K562 (cell line): ENCODE data around the gene FN3KRP. TPM values are rescaled to one million over a fixed set of nuclear protein-coding genes. Genes with fewer than 3 reads are reported as not detected.

Experiments used
- DACH1 ChIP-seq: fragments of 450-650 bp; IDR thresholded peaks from 2 replicates; pipeline ENCODE4 v1.6.1; 2018; ENCODE audit not compliant: partially characterized antibody
- ETV5 ChIP-seq: sonication (generic); formaldehyde crosslinking; IDR thresholded peaks from 2 replicates; pipeline ENCODE4 v1.4.0; 2020; ENCODE audit warnings: low read depth, mild to moderate bottlenecking, missing genetic modification reagents
- FOXM1 ChIP-seq, 2 experiments: fragments of 450-650 bp in 1 of 2; sonication (generic) in 1 of 2; formaldehyde crosslinking in 1 of 2; IDR thresholded peaks; 2 replicates each; pipeline versions ENCODE4 v1.6.1 to v1.9.0; 2017 to 2022; ENCODE audit warnings: low read depth in 2 of 2, mild to moderate bottlenecking in 2 of 2, missing genetic modification reagents in 1 of 2, moderate library complexity in 1 of 2
- HMG20B ChIP-seq: fragments of 250-450 bp; sonication (Bioruptor Pico); IDR thresholded peaks from 2 replicates; pipeline ENCODE4 v1.5.0; 2021; ENCODE audit warnings: mild to moderate bottlenecking
- JUND ChIP-seq, 2 experiments: IDR thresholded peaks; 2 replicates in 1 of 2; 3 replicates in 1 of 2; pipeline ENCODE4 v1.6.1; 2011; ENCODE audit warnings: borderline replicate concordance in 2 of 2, low read depth in 2 of 2, low read length in 2 of 2, improper control_type of control experiment in 1 of 2, missing biosample characterization in 1 of 2, missing genetic modification characterization in 1 of 2, missing genetic modification reagents in 1 of 2
- MAFF ChIP-seq: IDR thresholded peaks from 2 replicates; pipeline ENCODE4 v1.6.1; 2012; ENCODE audit warnings: low read length, improper control_type of control experiment
- MCM2 ChIP-seq: fragments of 450-650 bp; IDR thresholded peaks from 2 replicates; pipeline ENCODE4 v1.6.1; 2017; ENCODE audit warnings: low read depth, mild to moderate bottlenecking
- MTA3 ChIP-seq: fragments of 450-650 bp; formaldehyde crosslinking; IDR thresholded peaks from 2 replicates; pipeline ENCODE4 v1.6.1; 2017; ENCODE audit warnings: mild to moderate bottlenecking, borderline replicate concordance
- NELFE ChIP-seq: IDR thresholded peaks from 2 replicates; pipeline ENCODE4 v1.6.1; 2011; ENCODE audit warnings: mild to moderate bottlenecking; ENCODE audit not compliant: insufficient read depth, insufficient read length
- NFIX ChIP-seq: fragments of 250-450 bp; sonication (Bioruptor Pico); IDR thresholded peaks from 2 replicates; pipeline ENCODE4 v1.4.0; 2020; ENCODE audit warnings: low read depth, mild to moderate bottlenecking, moderate library complexity
- NR1H2 ChIP-seq: sonication (generic); formaldehyde crosslinking; IDR thresholded peaks from 2 replicates; pipeline ENCODE4 v1.4.0; 2020; ENCODE audit warnings: mild to moderate bottlenecking, missing genetic modification reagents
- NR2C2 ChIP-seq, 2 experiments: fragments of 200-800 bp in 1 of 2; sonication (Bioruptor generic) in 1 of 2; sonication (generic) in 1 of 2; formaldehyde crosslinking in 1 of 2; IDR thresholded peaks; 2 replicates each; pipeline versions ENCODE4 v1.6.1 to v1.8.0; 2016 to 2022; ENCODE audit warnings: mild to moderate bottlenecking in 1 of 2, missing compliant biosample characterization in 1 of 2, missing genetic modification characterization in 1 of 2, missing genetic modification reagents in 1 of 2
- SPI1 ChIP-seq: IDR thresholded peaks from 2 replicates; pipeline ENCODE4 v1.6.1; 2011; ENCODE audit warnings: low read depth, low read length, control low read depth, borderline replicate concordance
- TEAD1 ChIP-seq, 2 experiments: fragments of 450-650 bp in 1 of 2; sonication (generic) in 1 of 2; formaldehyde crosslinking; IDR thresholded peaks; 2 replicates each; pipeline versions ENCODE4 v1.4.0 to v1.8.0; 2020 to 2022; ENCODE audit warnings: mild to moderate bottlenecking in 2 of 2, missing genetic modification reagents in 1 of 2
- TRIM24 ChIP-seq, 2 experiments: fragments of 450-650 bp; IDR thresholded peaks; 2 replicates each; pipeline ENCODE4 v1.6.1; 2016
- ZNF311 ChIP-seq: fragments of 250-450 bp; sonication (Bioruptor Pico); IDR thresholded peaks from 2 replicates; pipeline ENCODE4 v1.4.0; 2020; ENCODE audit warnings: mild to moderate bottlenecking, moderate library complexity
- ZSCAN32 ChIP-seq: fragments of 450-650 bp; formaldehyde crosslinking; IDR thresholded peaks from 2 replicates; pipeline ENCODE4 v1.4.0; 2020; ENCODE audit warnings: mild to moderate bottlenecking, moderate library complexity
- polyA plus RNA-seq, 8 experiments: library from polyadenylated mRNA; depleted of rRNA in 4 of 8; stranded (reverse) in 5 of 8; unstranded in 3 of 8; fragments of >200 nt; fragmentation: Nextera tagmentation in 2 of 8; fragmentation: Illumina TruSeq in 1 of 8; extraction: Ambion mirVana in 2 of 8; extraction: Trizol in 1 of 8; gene quantifications; 2 replicates each; pipeline versions ENCODE4 v1.2.1 to v1.2.3, GENCODE V29; 2011 to 2014; ENCODE audit warnings: inconsistent platforms in 1 of 8, missing spikeins in 1 of 8
- total RNA-seq, 7 experiments: library from RNA; depleted of rRNA in 6 of 7; stranded (reverse); fragments of >200 nt in 6 of 7; fragmentation: Illumina TruSeq in 2 of 7; extraction: Trizol in 2 of 7; gene quantifications; 2 replicates each; pipeline versions ENCODE4 v1.2.1 to v1.2.3, GENCODE V29; 2011 to 2021; ENCODE audit warnings: low replicate concordance in 1 of 7
- TF ChIP-seq, protein P1 (sequence below), 2 experiments: IDR thresholded peaks in 1 of 2; conservative IDR thresholded peaks in 1 of 2; 2 replicates each; pipeline ENCODE4 v1.6.1; 2016; ENCODE audit warnings: low read depth in 2 of 2, mild to moderate bottlenecking in 1 of 2, missing compliant biosample characterization in 1 of 2, missing genetic modification characterization in 1 of 2, moderate library complexity in 1 of 2
- TF ChIP-seq, protein P2 (sequence below): sonication (generic); formaldehyde crosslinking; IDR thresholded peaks from 2 replicates; pipeline ENCODE4 v1.9.0; 2022; ENCODE audit warnings: mild to moderate bottlenecking, missing genetic modification reagents
- TF ChIP-seq, protein P3 (sequence below), 2 experiments: fragments of 450-650 bp in 1 of 2; sonication (generic) in 1 of 2; formaldehyde crosslinking in 1 of 2; IDR thresholded peaks in 1 of 2; conservative IDR thresholded peaks in 1 of 2; 2 replicates each; pipeline versions ENCODE4 v1.6.1 to v1.8.1; 2016 to 2023; ENCODE audit warnings: mild to moderate bottlenecking in 2 of 2, moderate library complexity in 2 of 2, inconsistent platforms in 1 of 2, missing genetic modification reagents in 1 of 2

The FN3KRP gene
- total and polyA plus RNA-seq, 9 of the 15 experiments (the other 6 are each of a cell fraction or from before 2014, with no cell fraction given), result 2.0 to 32.1 (median 24.9) TPM

DNA sequence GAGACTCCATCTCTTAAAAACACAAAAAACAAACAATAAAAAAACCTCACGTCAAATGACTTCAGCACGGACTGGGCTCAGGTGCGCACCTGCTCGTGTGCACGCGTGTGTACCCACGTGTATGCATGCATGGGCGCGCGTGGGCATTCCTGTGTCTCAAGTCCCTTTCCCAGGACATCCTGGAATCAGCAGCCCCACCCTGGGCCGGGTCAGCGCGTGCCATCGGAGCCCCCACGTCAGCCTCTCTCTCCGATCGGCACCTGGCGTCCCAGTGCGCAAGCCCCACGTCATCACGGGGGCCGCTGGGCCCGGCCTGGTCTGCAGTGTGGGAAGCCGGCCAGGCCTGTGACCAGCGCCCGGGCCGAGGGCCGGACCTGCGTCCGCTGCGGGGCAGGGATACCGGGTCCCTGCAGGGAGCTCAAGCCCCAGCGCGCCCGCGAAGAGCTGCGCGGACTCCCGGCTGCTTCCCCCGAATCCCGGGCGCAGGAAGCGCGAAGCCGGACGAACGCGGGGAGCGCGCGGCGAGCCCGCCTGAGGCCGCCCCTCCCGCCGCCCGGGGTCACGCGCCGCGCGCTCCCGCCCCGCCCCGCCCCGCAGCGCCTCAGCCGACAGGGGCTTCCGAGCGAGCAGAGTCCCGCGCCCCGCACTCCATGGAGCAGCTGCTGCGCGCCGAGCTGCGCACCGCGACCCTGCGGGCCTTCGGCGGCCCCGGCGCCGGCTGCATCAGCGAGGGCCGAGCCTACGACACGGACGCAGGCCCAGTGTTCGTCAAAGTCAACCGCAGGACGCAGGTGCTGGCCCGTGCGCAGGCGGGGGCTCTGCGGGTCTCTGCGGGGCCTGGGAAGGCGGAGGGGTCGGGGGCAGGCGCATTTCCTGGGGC lies 18.7 kb downstream of the FN3KRP start, which contains the start of gene FN3K (continued):
- TF ChIP-seq FOXM1 (IDR thresholded peaks at IDR 0.05; ENCODE audit: low read depth), result no peak
- no peak for TF ChIP-seq FOXM1 (CRISPR knock-in tag; IDR thresholded peaks at IDR 0.05; ENCODE audit: low read depth)
- no peak for TF ChIP-seq DACH1
- TF ChIP-seq TRIM24 (IDR thresholded peaks at IDR 0.05), result no peak
- no peak for TF ChIP-seq HMG20B (CRISPR knock-in tag)
- 0 out of 2 replicates have a peak, but pooled peaks have one; percentile 78 for TF ChIP-seq MTA3
- no peak for TF ChIP-seq MAFF
- no peak for TF ChIP-seq NR1H2 (CRISPR knock-in tag)
- TF ChIP-seq TEAD1 (CRISPR knock-in tag; IDR thresholded peaks at IDR 0.05), result 0 out of 4 replicates have a peak, but pooled peaks of 1 of the 2 experiments have one; percentile 19
- TF ChIP-seq, protein P1, sequence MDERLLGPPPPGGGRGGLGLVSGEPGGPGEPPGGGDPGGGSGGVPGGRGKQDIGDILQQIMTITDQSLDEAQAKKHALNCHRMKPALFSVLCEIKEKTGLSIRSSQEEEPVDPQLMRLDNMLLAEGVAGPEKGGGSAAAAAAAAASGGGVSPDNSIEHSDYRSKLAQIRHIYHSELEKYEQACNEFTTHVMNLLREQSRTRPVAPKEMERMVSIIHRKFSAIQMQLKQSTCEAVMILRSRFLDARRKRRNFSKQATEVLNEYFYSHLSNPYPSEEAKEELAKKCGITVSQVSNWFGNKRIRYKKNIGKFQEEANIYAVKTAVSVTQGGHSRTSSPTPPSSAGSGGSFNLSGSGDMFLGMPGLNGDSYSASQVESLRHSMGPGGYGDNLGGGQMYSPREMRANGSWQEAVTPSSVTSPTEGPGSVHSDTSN (CRISPR knock-in tag; IDR thresholded peaks at IDR 0.05; ENCODE audit: low read depth), result no peak
- TF ChIP-seq, protein P1 (tag; conservative IDR thresholded peaks at IDR 0.05; ENCODE audit: low read depth), result no peak
- TF ChIP-seq NR2C2 (CRISPR knock-in tag; IDR thresholded peaks at IDR 0.05), result peak; percentile 73
- TF ChIP-seq NR2C2 (tag; IDR thresholded peaks at IDR 0.05), result peak; percentile 46; the same call in 1 of the 2 replicates
- no peak for TF ChIP-seq SPI1
- TF ChIP-seq, protein P2, sequence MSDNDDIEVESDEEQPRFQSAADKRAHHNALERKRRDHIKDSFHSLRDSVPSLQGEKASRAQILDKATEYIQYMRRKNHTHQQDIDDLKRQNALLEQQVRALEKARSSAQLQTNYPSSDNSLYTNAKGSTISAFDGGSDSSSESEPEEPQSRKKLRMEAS (CRISPR knock-in tag), result peak; percentile 81
- TF ChIP-seq NFIX (CRISPR knock-in tag), result no peak
- TF ChIP-seq, protein P3, sequence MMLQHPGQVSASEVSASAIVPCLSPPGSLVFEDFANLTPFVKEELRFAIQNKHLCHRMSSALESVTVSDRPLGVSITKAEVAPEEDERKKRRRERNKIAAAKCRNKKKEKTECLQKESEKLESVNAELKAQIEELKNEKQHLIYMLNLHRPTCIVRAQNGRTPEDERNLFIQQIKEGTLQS (IDR thresholded peaks at IDR 0.05), result peak; percentile 27; the same call in 1 of the 2 replicates
- TF ChIP-seq, protein P3 (CRISPR knock-in tag; conservative IDR thresholded peaks at IDR 0.05), result no peak
- no peak for TF ChIP-seq NELFE
- no peak for TF ChIP-seq ZSCAN32 (CRISPR knock-in tag)
- no peak for TF ChIP-seq MCM2
- no peak for TF ChIP-seq ZNF311
- peak; percentile 73; the same call in 1 of the 2 replicates for TF ChIP-seq ETV5
- TF ChIP-seq JUND (IDR thresholded peaks at IDR 0.05; ENCODE audit: borderline replicate concordance, low read depth, low read length), result no peak
- TF ChIP-seq JUND (tag; IDR thresholded peaks at IDR 0.05; ENCODE audit: borderline replicate concordance, low read depth, low read length), result no peak
